C4-2B (cell line): ENCODE measurements around the gene RSAD2.

Experiments used
- ZFX ChIP-seq: fragments of 450-650 bp; IDR thresholded peaks from 2 replicates; pipeline ENCODE4 v1.6.1; 2017
- TF ChIP-seq, protein P1 (sequence below): fragments of 450-650 bp; conservative IDR thresholded peaks from 2 replicates; pipeline ENCODE4 v1.5.1; 2017; ENCODE audit warnings: mild to moderate bottlenecking

DNA sequence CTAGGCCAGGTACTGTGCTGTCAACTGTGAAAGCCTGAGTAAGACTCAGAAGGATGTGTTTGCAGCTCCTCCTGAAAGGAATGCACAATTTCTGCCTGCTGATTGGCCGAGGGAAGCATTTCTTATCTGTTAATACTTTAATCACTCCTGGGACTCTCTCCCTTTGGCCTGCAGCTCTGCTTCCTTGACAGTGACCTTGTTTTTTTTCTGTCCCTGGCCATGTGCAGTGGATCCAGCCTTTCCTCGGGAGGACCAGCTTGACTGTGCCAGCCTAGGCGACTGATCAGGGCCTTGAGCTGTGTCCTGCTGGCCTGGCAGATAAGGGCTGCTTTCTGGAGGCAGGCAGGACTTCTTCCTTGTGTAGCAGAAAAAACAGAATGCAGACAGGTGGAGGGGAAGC is 49.6 kb downstream of the RSAD2 start:
- TF ChIP-seq, protein P1, sequence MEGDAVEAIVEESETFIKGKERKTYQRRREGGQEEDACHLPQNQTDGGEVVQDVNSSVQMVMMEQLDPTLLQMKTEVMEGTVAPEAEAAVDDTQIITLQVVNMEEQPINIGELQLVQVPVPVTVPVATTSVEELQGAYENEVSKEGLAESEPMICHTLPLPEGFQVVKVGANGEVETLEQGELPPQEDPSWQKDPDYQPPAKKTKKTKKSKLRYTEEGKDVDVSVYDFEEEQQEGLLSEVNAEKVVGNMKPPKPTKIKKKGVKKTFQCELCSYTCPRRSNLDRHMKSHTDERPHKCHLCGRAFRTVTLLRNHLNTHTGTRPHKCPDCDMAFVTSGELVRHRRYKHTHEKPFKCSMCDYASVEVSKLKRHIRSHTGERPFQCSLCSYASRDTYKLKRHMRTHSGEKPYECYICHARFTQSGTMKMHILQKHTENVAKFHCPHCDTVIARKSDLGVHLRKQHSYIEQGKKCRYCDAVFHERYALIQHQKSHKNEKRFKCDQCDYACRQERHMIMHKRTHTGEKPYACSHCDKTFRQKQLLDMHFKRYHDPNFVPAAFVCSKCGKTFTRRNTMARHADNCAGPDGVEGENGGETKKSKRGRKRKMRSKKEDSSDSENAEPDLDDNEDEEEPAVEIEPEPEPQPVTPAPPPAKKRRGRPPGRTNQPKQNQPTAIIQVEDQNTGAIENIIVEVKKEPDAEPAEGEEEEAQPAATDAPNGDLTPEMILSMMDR = no peak
- TF ChIP-seq ZFX = no peak
